HCT116 (cell line): ENCODE measurements around the gene FHDC1.

Experiments used
- CEBPB ChIP-seq: IDR thresholded peaks from 2 replicates; pipeline ENCODE4 v1.6.1; 2012; ENCODE audit warnings: low read depth
- EGR1 ChIP-seq: IDR thresholded peaks from 2 replicates; pipeline ENCODE4 v1.6.1; 2012; ENCODE audit warnings: low read depth
- POLR2A ChIP-seq: IDR thresholded peaks from 2 replicates; pipeline ENCODE4 v1.7.0; 2011; ENCODE audit warnings: borderline replicate concordance; ENCODE audit not compliant: insufficient read depth, insufficient read length; ENCODE audit errors: extremely low read depth
- TF ChIP-seq, protein P1 (sequence below), 3 experiments: fragments of 200-600 bp in 1 of 3; sonication (generic) in 1 of 3; IDR thresholded peaks in 2 of 3; conservative IDR thresholded peaks in 1 of 3; 2 replicates each; pipeline ENCODE4 v1.5.1; 2012 to 2017; ENCODE audit warnings: low read depth in 2 of 3, low read length in 2 of 3, antibody characterized with exemption in 1 of 3, borderline replicate concordance in 1 of 3, control low read depth in 1 of 3, mild to moderate bottlenecking in 1 of 3, mixed read lengths in 1 of 3, mixed run types in 1 of 3, moderate library complexity in 1 of 3; ENCODE audit not compliant: insufficient read depth in 1 of 3
- TF ChIP-seq, protein P2 (sequence below): IDR thresholded peaks from 2 replicates; pipeline ENCODE4 v1.6.1; 2011; ENCODE audit warnings: mild to moderate bottlenecking, low read length, moderate library complexity; ENCODE audit not compliant: insufficient replicate concordance; ENCODE audit errors: extremely low read depth

DNA sequence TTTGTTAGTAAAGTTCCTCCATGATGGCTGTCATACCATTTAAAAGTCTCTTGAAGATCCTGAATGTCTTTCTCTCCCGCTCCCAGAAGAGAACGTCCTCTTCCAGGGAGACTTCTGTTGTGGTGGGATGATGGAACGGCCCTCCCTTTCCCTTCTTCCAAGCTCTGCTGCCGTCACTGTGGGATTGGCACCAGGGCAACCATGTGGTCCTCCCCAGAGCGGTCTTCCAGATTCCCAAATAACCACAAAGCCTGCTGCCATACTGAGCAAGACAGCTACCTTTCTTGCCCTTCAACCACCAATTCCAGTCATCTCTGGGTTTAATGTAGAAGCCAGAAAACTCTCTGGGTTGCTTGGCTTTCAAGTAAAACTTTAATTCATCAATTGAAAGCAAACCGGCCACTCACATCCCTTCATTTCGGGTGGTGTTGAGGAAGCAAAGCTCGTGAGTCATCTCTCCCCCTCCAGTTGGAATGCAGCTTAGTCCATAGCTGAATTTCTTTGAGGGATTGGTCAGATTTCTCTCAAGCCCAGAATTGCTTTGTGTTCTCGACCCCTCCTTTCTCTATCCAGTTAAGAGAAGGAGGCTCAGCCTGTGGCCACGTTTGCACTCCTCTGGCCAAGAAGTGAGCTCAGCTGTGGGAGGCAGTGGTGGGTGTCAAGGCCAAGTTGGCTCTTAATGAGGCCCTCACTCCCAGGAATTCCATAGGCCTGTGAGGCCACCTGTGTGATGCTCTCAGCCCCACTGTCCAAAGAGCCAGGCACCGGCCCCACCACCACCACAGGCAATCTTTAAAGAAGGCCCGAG lies 36.9 kb downstream of the FHDC1 start:
- TF ChIP-seq, protein P1, sequence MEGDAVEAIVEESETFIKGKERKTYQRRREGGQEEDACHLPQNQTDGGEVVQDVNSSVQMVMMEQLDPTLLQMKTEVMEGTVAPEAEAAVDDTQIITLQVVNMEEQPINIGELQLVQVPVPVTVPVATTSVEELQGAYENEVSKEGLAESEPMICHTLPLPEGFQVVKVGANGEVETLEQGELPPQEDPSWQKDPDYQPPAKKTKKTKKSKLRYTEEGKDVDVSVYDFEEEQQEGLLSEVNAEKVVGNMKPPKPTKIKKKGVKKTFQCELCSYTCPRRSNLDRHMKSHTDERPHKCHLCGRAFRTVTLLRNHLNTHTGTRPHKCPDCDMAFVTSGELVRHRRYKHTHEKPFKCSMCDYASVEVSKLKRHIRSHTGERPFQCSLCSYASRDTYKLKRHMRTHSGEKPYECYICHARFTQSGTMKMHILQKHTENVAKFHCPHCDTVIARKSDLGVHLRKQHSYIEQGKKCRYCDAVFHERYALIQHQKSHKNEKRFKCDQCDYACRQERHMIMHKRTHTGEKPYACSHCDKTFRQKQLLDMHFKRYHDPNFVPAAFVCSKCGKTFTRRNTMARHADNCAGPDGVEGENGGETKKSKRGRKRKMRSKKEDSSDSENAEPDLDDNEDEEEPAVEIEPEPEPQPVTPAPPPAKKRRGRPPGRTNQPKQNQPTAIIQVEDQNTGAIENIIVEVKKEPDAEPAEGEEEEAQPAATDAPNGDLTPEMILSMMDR (IDR thresholded peaks at IDR 0.05 in 2 of 3, conservative IDR thresholded peaks at IDR 0.05 in 1 of 3; ENCODE audit: borderline replicate concordance in 1 of 3, insufficient read depth in 1 of 3, low read depth in 2 of 3, low read length in 2 of 3) = no peak
- TF ChIP-seq, protein P2, sequence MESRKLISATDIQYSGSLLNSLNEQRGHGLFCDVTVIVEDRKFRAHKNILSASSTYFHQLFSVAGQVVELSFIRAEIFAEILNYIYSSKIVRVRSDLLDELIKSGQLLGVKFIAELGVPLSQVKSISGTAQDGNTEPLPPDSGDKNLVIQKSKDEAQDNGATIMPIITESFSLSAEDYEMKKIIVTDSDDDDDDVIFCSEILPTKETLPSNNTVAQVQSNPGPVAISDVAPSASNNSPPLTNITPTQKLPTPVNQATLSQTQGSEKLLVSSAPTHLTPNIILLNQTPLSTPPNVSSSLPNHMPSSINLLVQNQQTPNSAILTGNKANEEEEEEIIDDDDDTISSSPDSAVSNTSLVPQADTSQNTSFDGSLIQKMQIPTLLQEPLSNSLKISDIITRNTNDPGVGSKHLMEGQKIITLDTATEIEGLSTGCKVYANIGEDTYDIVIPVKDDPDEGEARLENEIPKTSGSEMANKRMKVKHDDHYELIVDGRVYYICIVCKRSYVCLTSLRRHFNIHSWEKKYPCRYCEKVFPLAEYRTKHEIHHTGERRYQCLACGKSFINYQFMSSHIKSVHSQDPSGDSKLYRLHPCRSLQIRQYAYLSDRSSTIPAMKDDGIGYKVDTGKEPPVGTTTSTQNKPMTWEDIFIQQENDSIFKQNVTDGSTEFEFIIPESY = no peak
- TF ChIP-seq EGR1 (no peak), CEBPB (no peak), POLR2A (no peak)
